Right lobe of liver (tissue), 4 donors: ENCODE results near the gene MRPL58.

Experiments
- CTCF ChIP-seq, 4 donors: fragments of 200-600 bp in 3 of 4; fragments of 450-650 bp in 1 of 4; IDR thresholded peaks; one replicate each; pipeline versions ENCODE4 v1.5.1 to v1.8.0; 2016 to 2022; ENCODE audit warnings: antibody characterized with exemption in 4 of 4, mild to moderate bottlenecking in 2 of 4
- POLR2A ChIP-seq: fragments of 450-650 bp; IDR thresholded peaks from one replicate; pipeline ENCODE4 v1.6.1; 2017; ENCODE audit warnings: antibody characterized with exemption, mild to moderate bottlenecking
- donor health status: DM: no; HTN: no; CAD: no.
- donor health status: DM: no; HTN: no; CAD: no.
- donor health status: DM: no; HTN: yes; CAD: no.

- no peak for TF ChIP-seq CTCF (IDR thresholded peaks at IDR 0.05)
- TF ChIP-seq POLR2A, result no peak
These were observed 32.2 kb downstream of the MRPL58 start for GRCh38 chr17:75044716-75045115.
